Central memory CD8-positive, alpha-beta T cell (primary cell): ENCODE measurements around the gene EPC2.

Experiments used
- ATAC-seq: fragments of 150-1000 bp; cut with Tn5 transposase; replicated peaks from 2 replicates; pipeline ENCODE4 v1.10.0; 2022; ENCODE audit warnings: mild to moderate bottlenecking, moderate FRiP score, moderate number of reproducible peaks; ENCODE audit not compliant: poor library complexity, severe bottlenecking; ENCODE audit errors: extremely low read depth
- DNase-seq, 2 donors: peaks; one replicate each; pipeline ENCODE4 v3.0.0; 2021; ENCODE audit warnings: low spot score in 2 of 2
- H3K27ac Mint-ChIP-seq: one replicate; pipeline ENCODE4 v1.8.0; 2022; ENCODE audit warnings: low read depth, mild to moderate bottlenecking, moderate library complexity, mixed read lengths
- H3K27me3 Mint-ChIP-seq: one replicate; pipeline ENCODE4 v1.8.0; 2022; ENCODE audit warnings: mixed read lengths
- H3K36me3 Mint-ChIP-seq: one replicate; pipeline ENCODE4 v1.8.0; 2022; ENCODE audit warnings: mild to moderate bottlenecking, moderate library complexity, mixed read lengths; ENCODE audit not compliant: insufficient read depth
- H3K4me1 Mint-ChIP-seq: one replicate; pipeline ENCODE4 v1.8.0; 2022; ENCODE audit warnings: mixed read lengths
- H3K4me3 Mint-ChIP-seq: one replicate; pipeline ENCODE4 v1.8.0; 2022; ENCODE audit warnings: mild to moderate bottlenecking, moderate library complexity, mixed read lengths
- H3K9me3 Mint-ChIP-seq: one replicate; pipeline ENCODE4 v1.8.0; 2022; ENCODE audit warnings: mixed read lengths

Gene EPC2

GRCh38 chr2:148616662-148617061 is 27.9 kb upstream of the EPC2 start:
- DNase-seq (no peak), ATAC-seq (no peak)
- Mint-ChIP-seq H3K36me3 (no peaks in the 10 kb centered on the region), H3K4me1 (no peaks in the 10 kb centered on the region), H3K27me3 (no peaks in the 10 kb centered on the region), H3K27ac (no peak overlapping the region), H3K9me3 (no peaks in the 10 kb centered on the region), H3K4me3 (no peak overlapping the region)

DNA sequence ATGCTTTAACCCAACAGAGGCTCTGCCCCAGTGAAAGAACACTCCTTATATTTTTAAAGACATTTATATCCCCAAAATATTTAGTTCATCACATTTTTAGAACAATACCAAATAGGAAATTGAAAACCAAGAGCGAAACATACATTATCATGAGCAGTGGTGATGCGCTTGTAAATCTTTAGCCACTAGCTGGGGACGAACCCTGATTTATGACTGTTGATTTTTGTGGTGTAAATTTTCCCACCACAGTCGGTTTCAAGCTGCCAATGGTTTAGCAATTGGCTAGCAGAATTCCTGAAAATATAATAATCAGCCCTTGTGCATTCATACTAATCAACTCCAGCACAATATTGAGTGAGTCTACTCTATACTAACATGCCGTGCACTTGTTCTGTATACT is 27.3 kb upstream of the EPC2 start:
- no peak overlapping the region for H3K27ac Mint-ChIP-seq
- H3K9me3 Mint-ChIP-seq, result no peaks in the 10 kb centered on the region
- H3K27me3 Mint-ChIP-seq, result no peaks in the 10 kb centered on the region
- H3K36me3 Mint-ChIP-seq, result no peaks in the 10 kb centered on the region
- H3K4me1 Mint-ChIP-seq, result no peaks in the 10 kb centered on the region
- ATAC-seq, result no peak
- DNase-seq, result no peak
- no peak overlapping the region for H3K4me3 Mint-ChIP-seq

GRCh38 chr2:148619560-148620195 is 24.9 kb upstream of the EPC2 start:
- ATAC-seq (no peak), DNase-seq (no peak)
- H3K4me3 Mint-ChIP-seq, result no peak overlapping the region
- no peak overlapping the region for H3K27ac Mint-ChIP-seq
- H3K4me1 Mint-ChIP-seq, result no peaks in the 10 kb centered on the region
- H3K27me3 Mint-ChIP-seq, result no peaks in the 10 kb centered on the region
- no peaks in the 10 kb centered on the region for H3K36me3 Mint-ChIP-seq
- no peaks in the 10 kb centered on the region for H3K9me3 Mint-ChIP-seq

DNA sequence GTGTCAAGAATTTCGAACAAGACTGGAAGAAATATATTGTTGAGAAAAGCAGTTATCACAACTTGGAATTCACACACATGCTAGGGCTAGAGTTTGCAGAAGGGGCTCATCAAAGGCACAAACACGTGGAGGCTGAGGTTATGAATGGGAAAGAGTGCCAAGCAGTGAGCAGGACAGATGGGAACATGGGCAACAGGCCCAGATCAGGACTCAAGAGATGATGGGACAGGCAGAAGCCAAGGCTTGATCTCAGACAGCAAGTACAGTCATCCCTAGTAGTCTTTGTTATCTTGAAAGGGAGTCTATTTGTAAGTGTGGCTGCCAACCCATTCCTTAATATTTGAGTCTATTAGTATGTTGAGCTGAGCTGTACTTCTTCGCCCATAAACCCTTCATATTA is 22.2 kb upstream of the EPC2 start:
- no peaks in the 10 kb centered on the region for H3K9me3 Mint-ChIP-seq
- no peak overlapping the region for H3K4me3 Mint-ChIP-seq
- no peak overlapping the region for H3K27ac Mint-ChIP-seq
- no peaks in the 10 kb centered on the region for H3K36me3 Mint-ChIP-seq
- no peak for ATAC-seq
- H3K27me3 Mint-ChIP-seq, result no peaks in the 10 kb centered on the region
- H3K4me1 Mint-ChIP-seq, result no peaks in the 10 kb centered on the region
- DNase-seq, result no peak

- no peaks in the 10 kb centered on the region for H3K36me3 Mint-ChIP-seq
- no peak overlapping the region for H3K4me3 Mint-ChIP-seq
- DNase-seq (no peak), ATAC-seq (no peak)
- no peaks in the 10 kb centered on the region for H3K4me1 Mint-ChIP-seq
- no peaks in the 10 kb centered on the region for H3K27me3 Mint-ChIP-seq
- H3K27ac Mint-ChIP-seq, result no peak overlapping the region
- H3K9me3 Mint-ChIP-seq, result no peaks in the 10 kb centered on the region
These were observed 21.5 kb upstream of the EPC2 start for GRCh38 chr2:148623086-148623485.

- Mint-ChIP-seq H3K4me1 (no peaks in the 10 kb centered on the region), H3K9me3 (no peaks in the 10 kb centered on the region), H3K36me3 (no peaks in the 10 kb centered on the region), H3K27ac (no peak overlapping the region), H3K4me3 (no peak overlapping the region), H3K27me3 (no peaks in the 10 kb centered on the region)
- DNase-seq, result no peak
- no peak for ATAC-seq
These were observed 17.3 kb upstream of the EPC2 start for GRCh38 chr2:148627224-148627623.

- H3K27me3 Mint-ChIP-seq, result peaks cover 35% of the 10 kb centered on the region
- no peak overlapping the region for H3K4me3 Mint-ChIP-seq
- no peaks in the 10 kb centered on the region for H3K36me3 Mint-ChIP-seq
- H3K4me1 Mint-ChIP-seq, result no peaks in the 10 kb centered on the region
- H3K9me3 Mint-ChIP-seq, result no peaks in the 10 kb centered on the region
- no peak overlapping the region for H3K27ac Mint-ChIP-seq
- DNase-seq (no peak), ATAC-seq (no peak)
These were observed 9.8 kb upstream of the EPC2 start for GRCh38 chr2:148634749-148635148.

DNA sequence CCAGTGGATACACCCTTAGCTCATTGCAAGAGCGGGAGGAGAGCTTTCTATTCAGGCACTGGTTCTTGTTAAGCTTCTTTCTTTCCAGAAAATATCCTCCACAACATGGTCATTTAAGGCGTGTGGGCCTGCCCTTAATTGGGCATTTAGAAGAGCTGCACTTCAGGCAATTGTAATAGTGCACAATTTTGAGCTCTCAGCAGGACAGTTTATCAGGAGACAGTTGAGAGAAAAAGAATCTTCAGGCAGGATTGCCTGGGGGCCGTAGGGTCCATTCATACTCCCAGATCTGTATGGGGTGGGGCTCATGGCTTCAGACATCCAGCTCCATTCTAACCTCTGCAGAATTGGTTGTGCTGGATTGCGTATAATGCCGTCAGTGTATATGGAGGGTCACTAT is 6.0 kb upstream of the EPC2 start:
- Mint-ChIP-seq H3K4me1 (peaks cover 8% of the 10 kb centered on the region), H3K9me3 (no peaks in the 10 kb centered on the region), H3K27ac (no peak overlapping the region), H3K36me3 (no peaks in the 10 kb centered on the region), H3K27me3 (peaks cover 34% of the 10 kb centered on the region), H3K4me3 (no peak overlapping the region)
- DNase-seq (no peak), ATAC-seq (no peak)

- H3K27ac Mint-ChIP-seq, result no peak overlapping the region
- no peak overlapping the region for H3K4me3 Mint-ChIP-seq
- no peaks in the 10 kb centered on the region for H3K9me3 Mint-ChIP-seq
- ATAC-seq (no peak), DNase-seq (no peak)
- peaks cover 19% of the 10 kb centered on the region for H3K4me1 Mint-ChIP-seq
- H3K36me3 Mint-ChIP-seq, result peaks cover 9% of the 10 kb centered on the region
- peaks cover 21% of the 10 kb centered on the region for H3K27me3 Mint-ChIP-seq
These were observed 3.8 kb upstream of the EPC2 start for GRCh38 chr2:148640767-148641166.

DNA sequence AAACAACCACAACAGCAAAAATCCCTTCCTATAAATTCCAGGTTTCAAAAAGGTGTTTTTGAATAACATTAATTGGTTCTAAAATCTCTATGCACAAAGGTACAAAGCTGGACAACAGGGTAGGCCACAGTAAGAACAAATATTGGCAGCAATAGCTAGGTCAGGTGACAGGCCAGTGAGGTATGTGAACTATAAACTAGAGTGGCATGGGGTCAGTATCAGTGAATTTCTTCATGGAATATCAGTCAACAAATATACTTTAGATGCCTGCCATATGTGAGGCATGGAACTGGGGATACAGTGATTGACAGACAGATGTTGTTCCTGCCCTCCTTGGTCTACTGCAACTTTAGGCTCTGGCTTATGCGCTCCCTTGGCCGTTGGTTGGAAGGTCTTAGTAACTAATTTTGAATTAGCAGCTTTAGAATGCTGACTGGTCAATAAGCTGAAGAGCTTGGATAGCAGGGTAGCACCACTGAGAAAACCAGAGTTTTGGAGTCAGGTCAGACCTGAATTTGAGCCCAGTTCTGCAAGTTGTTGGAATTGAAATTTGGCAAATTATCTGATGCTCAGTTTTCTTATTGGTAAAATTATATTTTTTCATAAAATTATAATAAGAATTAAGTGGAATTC is 2.3 kb upstream of the EPC2 start:
- peaks cover 21% of the 10 kb centered on the region for H3K27me3 Mint-ChIP-seq
- no peak overlapping the region for H3K27ac Mint-ChIP-seq
- peaks cover 13% of the 10 kb centered on the region for H3K36me3 Mint-ChIP-seq
- H3K4me1 Mint-ChIP-seq, result peaks cover 26% of the 10 kb centered on the region
- ATAC-seq, result no peak
- DNase-seq, result no peak
- no peaks in the 10 kb centered on the region for H3K9me3 Mint-ChIP-seq
- H3K4me3 Mint-ChIP-seq, result no peak overlapping the region

DNA sequence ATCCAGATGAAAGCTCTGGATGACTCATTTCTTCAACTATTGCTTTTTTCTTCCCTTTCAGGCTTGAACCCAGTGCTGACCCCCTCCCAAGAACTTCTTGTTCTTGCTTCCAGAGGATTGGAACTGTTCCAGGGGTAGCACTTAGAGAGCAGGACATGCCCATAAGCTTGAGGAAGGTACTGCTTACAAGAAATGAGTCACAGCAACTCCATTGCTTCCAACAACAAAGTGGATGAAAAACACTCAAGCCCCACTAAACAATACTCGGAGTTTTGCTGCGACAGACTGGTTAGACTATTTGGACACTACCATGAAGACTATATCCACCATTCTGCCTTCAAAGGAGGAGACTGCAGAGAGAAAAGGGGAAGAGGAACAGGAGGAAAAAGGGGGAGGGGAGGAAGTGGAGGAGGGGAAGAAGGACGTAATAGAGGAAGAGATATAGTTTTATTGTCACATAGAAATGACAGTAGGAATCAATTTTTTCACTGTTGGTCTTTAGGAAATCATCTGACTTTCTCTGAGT is 1.6 kb upstream of the EPC2 start:
- DNase-seq (no peak), ATAC-seq (no peak)
- Mint-ChIP-seq H3K27me3 (peaks cover 21% of the 10 kb centered on the region), H3K4me3 (peak overlapping the region; percentile 93), H3K27ac (no peak overlapping the region), H3K9me3 (no peaks in the 10 kb centered on the region), H3K36me3 (peaks cover 16% of the 10 kb centered on the region), H3K4me1 (peaks cover 26% of the 10 kb centered on the region)

GRCh38 chr2:148643421-148643820 is 1.1 kb upstream of the EPC2 start:
- Mint-ChIP-seq H3K27me3 (peaks cover 17% of the 10 kb centered on the region), H3K4me1 (peaks cover 26% of the 10 kb centered on the region), H3K27ac (peak overlapping the region; percentile 93), H3K9me3 (no peaks in the 10 kb centered on the region), H3K4me3 (peak overlapping the region; percentile 93), H3K36me3 (peaks cover 17% of the 10 kb centered on the region)
- DNase-seq (no peak), ATAC-seq (no peak)

DNA sequence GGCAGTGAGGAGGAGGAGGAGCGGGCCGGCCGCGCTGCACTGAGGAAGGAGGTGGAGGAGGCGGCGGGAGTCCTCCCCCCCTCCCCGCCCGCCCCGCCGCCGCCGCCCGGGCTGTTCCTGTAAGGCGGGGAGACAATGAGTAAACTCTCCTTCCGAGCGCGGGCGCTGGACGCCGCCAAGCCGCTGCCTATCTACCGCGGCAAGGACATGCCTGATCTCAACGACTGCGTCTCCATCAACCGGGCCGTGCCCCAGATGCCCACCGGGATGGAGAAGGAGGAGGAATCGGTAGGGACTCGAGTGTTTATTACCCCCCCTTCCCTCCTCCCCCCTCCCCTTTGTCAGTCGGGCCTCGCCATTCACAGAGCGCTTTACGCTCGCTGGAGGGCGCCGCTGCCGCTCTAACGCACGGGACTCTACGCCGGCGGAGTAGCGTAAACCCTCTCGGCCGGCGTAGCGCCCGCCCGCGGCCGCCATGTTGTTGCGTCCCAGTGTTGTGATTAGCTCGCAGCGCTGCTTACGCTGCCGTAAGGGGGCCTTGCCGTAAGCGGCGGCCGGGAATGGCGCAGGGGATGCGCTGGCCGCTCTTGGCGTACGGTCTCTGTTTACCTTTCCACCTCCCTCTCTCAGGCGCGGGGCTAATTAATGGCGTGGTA is 460 bp downstream of the EPC2 start:
- Mint-ChIP-seq H3K9me3 (no peaks in the 10 kb centered on the region), H3K27me3 (peaks cover 7% of the 10 kb centered on the region), H3K4me3 (peak overlapping the region; percentile 93), H3K36me3 (peaks cover 17% of the 10 kb centered on the region), H3K4me1 (peaks cover 41% of the 10 kb centered on the region), H3K27ac (peak overlapping the region; percentile 93)
- DNase-seq (peak; percentile 93 to 95), ATAC-seq (peak; percentile 70)
